Measurements from ENCODE around the gene CD6. TPM values are rescaled to one million over a fixed set of nuclear protein-coding genes. Genes with fewer than 3 reads are reported as not detected.

The CD6 gene
- polyA plus RNA-seq, 1 donor (not counting 4 experiments of a cell fraction or from before 2014, with no cell fraction given): 0.03 TPM

GRCh38 chr11:61055776-61056175 is 84.3 kb downstream of the CD6 start:
- dilution Hi-C loops (cut with MboI; ENCODE audit: extremely low pct_ligation_motif_present, low sequenced_read_pairs): no loop called here
- TF ChIP-seq CTCF (optimal IDR thresholded peaks at IDR 0.05 in 1 of 3, IDR thresholded peaks at IDR 0.05 in 1 of 3, conservative IDR thresholded peaks at IDR 0.05 in 1 of 3; ENCODE audit: extremely low read depth in 1 of 3, insufficient read depth in 2 of 3, low read length in 3 of 3) (no peak), EZH2 (IDR thresholded peaks at IDR 0.05; ENCODE audit: low read length) (no peak)
- Histone ChIP-seq H3K27me3 (ENCODE audit: control insufficient read depth, extremely low read depth, insufficient read depth, low read length) (no peaks in the 10 kb centered on the region), H4K20me1 (ENCODE audit: control insufficient read depth, extremely low read depth, insufficient read depth, low read length) (no peaks in the 10 kb centered on the region), H3K9ac (ENCODE audit: control insufficient read depth, extremely low read depth, insufficient read depth, low read length) (no peak overlapping the region), H3K36me3 (ENCODE audit: control insufficient read depth in 2 of 2, extremely low read depth in 1 of 2, insufficient read depth in 2 of 2, low read length in 2 of 2) (no peaks in the 10 kb centered on the region), H3K4me1 (ENCODE audit: control insufficient read depth, extremely low read depth, insufficient read depth, low read length) (peaks cover 5% of the 10 kb centered on the region), H3K27ac (ENCODE audit: control insufficient read depth, insufficient read depth, low read length) (no peak overlapping the region), H3K4me3 (ENCODE audit: control insufficient read depth in 2 of 3, extremely low read depth in 1 of 3, insufficient read depth in 2 of 3, low read depth in 1 of 3, low read length in 3 of 3) (no peak overlapping the region), H3K9me1 (ENCODE audit: control insufficient read depth, extremely low read depth, insufficient read depth, low read length) (no peaks in the 10 kb centered on the region), H2AFZ (ENCODE audit: control insufficient read depth, low read length) (no peak overlapping the region), H3K9me3 (ENCODE audit: control insufficient read depth, low read depth, low read length) (no peaks in the 10 kb centered on the region), H3K4me2 (ENCODE audit: control insufficient read depth, extremely low read depth, insufficient read depth, low read depth, low read length) (no peak overlapping the region), H3K79me2 (ENCODE audit: control insufficient read depth, insufficient read depth, low read length) (no peaks in the 10 kb centered on the region)
- no peak for DNase-seq (ENCODE audit: low read depth, low spot score)
- no peak for FAIRE-seq

- Histone ChIP-seq H3K9me3 (ENCODE audit: control insufficient read depth, low read depth, low read length) (no peaks in the 10 kb centered on the region), H3K4me1 (ENCODE audit: control insufficient read depth, extremely low read depth, insufficient read depth, low read length) (peaks cover 11% of the 10 kb centered on the region), H3K27ac (ENCODE audit: control insufficient read depth, insufficient read depth, low read length) (no peak overlapping the region), H3K4me3 (ENCODE audit: control insufficient read depth in 2 of 3, extremely low read depth in 1 of 3, insufficient read depth in 2 of 3, low read depth in 1 of 3, low read length in 3 of 3) (no peak overlapping the region), H3K27me3 (ENCODE audit: control insufficient read depth, extremely low read depth, insufficient read depth, low read length) (no peaks in the 10 kb centered on the region), H3K9ac (ENCODE audit: control insufficient read depth, extremely low read depth, insufficient read depth, low read length) (no peak overlapping the region), H3K9me1 (ENCODE audit: control insufficient read depth, extremely low read depth, insufficient read depth, low read length) (no peaks in the 10 kb centered on the region), H3K79me2 (ENCODE audit: control insufficient read depth, insufficient read depth, low read length) (no peaks in the 10 kb centered on the region), H2AFZ (ENCODE audit: control insufficient read depth, low read length) (no peak overlapping the region), H3K36me3 (ENCODE audit: control insufficient read depth in 2 of 2, extremely low read depth in 1 of 2, insufficient read depth in 2 of 2, low read length in 2 of 2) (no peaks in the 10 kb centered on the region), H3K4me2 (ENCODE audit: control insufficient read depth, extremely low read depth, insufficient read depth, low read depth, low read length) (no peak overlapping the region), H4K20me1 (ENCODE audit: control insufficient read depth, extremely low read depth, insufficient read depth, low read length) (no peaks in the 10 kb centered on the region)
- TF ChIP-seq CTCF (optimal IDR thresholded peaks at IDR 0.05 in 1 of 3, IDR thresholded peaks at IDR 0.05 in 1 of 3, conservative IDR thresholded peaks at IDR 0.05 in 1 of 3; ENCODE audit: extremely low read depth in 1 of 3, insufficient read depth in 2 of 3, low read length in 3 of 3) (no peak), EZH2 (IDR thresholded peaks at IDR 0.05; ENCODE audit: low read length) (no peak)
- DNase-seq (ENCODE audit: low read depth, low spot score): no peak
- FAIRE-seq: no peak
- dilution Hi-C loops (cut with MboI; ENCODE audit: extremely low pct_ligation_motif_present, low sequenced_read_pairs): no loop called here
Observed at GRCh38 chr11:61056571-61056970, 85.1 kb downstream of the CD6 start.

Measured in keratinocyte (primary cell).